ENCODE data around the gene CLCF1. TPM values are rescaled to one million over a fixed set of nuclear protein-coding genes. Genes with fewer than 3 reads are reported as not detected.

The CLCF1 gene
- total and polyA plus RNA-seq, 2 of the 13 experiments (the other 11 are each of a cell fraction or from before 2014, with no cell fraction given): 0.49 to 0.78 TPM

DNA sequence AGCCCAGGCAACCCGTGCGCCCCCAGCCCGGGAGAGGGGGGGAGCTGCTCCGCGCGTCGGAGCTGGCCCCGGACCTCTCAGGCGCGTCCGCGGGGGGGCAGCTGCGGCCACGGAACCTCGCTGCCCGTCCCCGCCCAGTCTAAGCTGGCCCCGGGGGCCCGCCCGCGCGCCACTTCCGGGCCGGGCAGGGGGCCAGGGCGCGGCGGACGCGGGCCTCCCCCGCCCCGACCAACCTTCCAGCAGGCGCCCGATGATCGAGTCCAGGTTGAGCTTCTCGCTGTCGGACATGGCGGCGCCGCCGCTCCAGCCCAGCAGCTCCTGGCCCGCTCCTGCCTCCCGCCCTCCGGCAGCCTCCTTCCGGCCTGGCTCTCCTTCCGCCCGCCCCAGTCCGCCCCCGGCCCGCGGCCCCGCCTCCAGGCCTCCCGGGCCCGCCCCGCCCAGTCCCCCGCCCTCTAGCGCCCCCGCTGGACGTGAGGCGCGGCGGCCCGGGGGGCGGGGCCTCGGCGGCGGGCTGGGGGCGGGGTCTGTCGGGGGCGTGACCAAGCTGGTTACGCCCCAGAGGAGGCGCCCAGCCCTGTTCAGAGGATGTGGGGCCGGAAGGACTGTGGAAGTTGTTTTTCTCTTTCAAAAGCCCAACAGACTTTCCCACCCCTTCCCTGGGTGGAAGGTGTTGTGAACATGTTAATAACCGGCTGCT, 28.2 kb upstream of the CLCF1 start, which contains the start of gene PPP1CA (continued):
- no peak for TF ChIP-seq ZNF891 (CRISPR knock-in tag; IDR thresholded peaks at IDR 0.05)
- TF ChIP-seq, protein P1, sequence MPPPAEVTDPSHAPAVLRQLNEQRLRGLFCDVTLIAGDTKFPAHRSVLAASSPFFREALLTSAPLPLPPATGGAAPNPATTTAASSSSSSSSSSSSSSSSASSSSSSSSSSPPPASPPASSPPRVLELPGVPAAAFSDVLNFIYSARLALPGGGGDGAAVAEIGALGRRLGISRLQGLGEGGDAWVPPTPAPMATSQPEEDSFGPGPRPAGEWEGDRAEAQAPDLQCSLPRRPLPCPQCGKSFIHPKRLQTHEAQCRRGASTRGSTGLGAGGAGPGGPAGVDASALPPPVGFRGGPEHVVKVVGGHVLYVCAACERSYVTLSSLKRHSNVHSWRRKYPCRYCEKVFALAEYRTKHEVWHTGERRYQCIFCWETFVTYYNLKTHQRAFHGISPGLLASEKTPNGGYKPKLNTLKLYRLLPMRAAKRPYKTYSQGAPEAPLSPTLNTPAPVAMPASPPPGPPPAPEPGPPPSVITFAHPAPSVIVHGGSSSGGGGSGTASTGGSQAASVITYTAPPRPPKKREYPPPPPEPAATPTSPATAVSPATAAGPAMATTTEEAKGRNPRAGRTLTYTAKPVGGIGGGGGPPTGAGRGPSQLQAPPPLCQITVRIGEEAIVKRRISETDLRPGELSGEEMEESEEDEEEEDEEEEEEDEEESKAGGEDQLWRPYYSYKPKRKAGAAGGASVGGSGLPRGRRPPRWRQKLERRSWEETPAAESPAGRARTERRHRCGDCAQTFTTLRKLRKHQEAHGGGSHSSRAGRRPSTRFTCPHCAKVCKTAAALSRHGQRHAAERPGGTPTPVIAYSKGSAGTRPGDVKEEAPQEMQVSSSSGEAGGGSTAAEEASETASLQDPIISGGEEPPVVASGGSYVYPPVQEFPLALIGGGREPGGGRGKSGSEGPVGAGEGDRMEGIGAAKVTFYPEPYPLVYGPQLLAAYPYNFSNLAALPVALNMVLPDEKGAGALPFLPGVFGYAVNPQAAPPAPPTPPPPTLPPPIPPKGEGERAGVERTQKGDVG (CRISPR knock-in tag; IDR thresholded peaks at IDR 0.05; ENCODE audit: borderline replicate concordance): no peak
- TF ChIP-seq TCF12 (IDR thresholded peaks at IDR 0.05): no peak
- TF ChIP-seq TCF12 (CRISPR knock-in tag; IDR thresholded peaks at IDR 0.05): no peak; the same call in 1 of the 2 replicates
- TF ChIP-seq CREM (IDR thresholded peaks at IDR 0.05): no peak
- TF ChIP-seq CREM (CRISPR knock-in tag; IDR thresholded peaks at IDR 0.05): no peak
- peak; percentile 65 for TF ChIP-seq PHF8 (CRISPR knock-in tag; IDR thresholded peaks at IDR 0.05)
- no peak for TF ChIP-seq ATF2 (CRISPR knock-in tag; IDR thresholded peaks at IDR 0.05)
- TF ChIP-seq ZNF670 (CRISPR knock-in tag; IDR thresholded peaks at IDR 0.05; ENCODE audit: borderline replicate concordance): no peak
- TF ChIP-seq SP2 (CRISPR knock-in tag; IDR thresholded peaks at IDR 0.05): no peak; the same call in 1 of the 2 replicates
- no peak for TF ChIP-seq ZNF879 (CRISPR knock-in tag; IDR thresholded peaks at IDR 0.05)
- no peak for TF ChIP-seq ZNF709 (CRISPR knock-in tag; IDR thresholded peaks at IDR 0.05)
- TF ChIP-seq RBFOX2 (IDR thresholded peaks at IDR 0.05; ENCODE audit: low read depth, low read length): peak; percentile 88
- TF ChIP-seq, protein P2, sequence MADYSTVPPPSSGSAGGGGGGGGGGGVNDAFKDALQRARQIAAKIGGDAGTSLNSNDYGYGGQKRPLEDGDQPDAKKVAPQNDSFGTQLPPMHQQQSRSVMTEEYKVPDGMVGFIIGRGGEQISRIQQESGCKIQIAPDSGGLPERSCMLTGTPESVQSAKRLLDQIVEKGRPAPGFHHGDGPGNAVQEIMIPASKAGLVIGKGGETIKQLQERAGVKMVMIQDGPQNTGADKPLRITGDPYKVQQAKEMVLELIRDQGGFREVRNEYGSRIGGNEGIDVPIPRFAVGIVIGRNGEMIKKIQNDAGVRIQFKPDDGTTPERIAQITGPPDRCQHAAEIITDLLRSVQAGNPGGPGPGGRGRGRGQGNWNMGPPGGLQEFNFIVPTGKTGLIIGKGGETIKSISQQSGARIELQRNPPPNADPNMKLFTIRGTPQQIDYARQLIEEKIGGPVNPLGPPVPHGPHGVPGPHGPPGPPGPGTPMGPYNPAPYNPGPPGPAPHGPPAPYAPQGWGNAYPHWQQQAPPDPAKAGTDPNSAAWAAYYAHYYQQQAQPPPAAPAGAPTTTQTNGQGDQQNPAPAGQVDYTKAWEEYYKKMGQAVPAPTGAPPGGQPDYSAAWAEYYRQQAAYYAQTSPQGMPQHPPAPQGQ (CRISPR knock-in tag; IDR thresholded peaks at IDR 0.05; ENCODE audit: borderline replicate concordance): no peak
- TF ChIP-seq HBP1 (CRISPR knock-in tag; IDR thresholded peaks at IDR 0.05; ENCODE audit: low read depth): no peak
- no peak for TF ChIP-seq ZNF18 (CRISPR knock-in tag; IDR thresholded peaks at IDR 0.05; ENCODE audit: insufficient replicate concordance)
- TF ChIP-seq AKAP8 (CRISPR knock-in tag; IDR thresholded peaks at IDR 0.05): no peak
- no peak for TF ChIP-seq ZNF572 (CRISPR knock-in tag; IDR thresholded peaks at IDR 0.05)
- peak; percentile 81 for TF ChIP-seq ZFY (CRISPR knock-in tag; IDR thresholded peaks at IDR 0.05)
- no peak for TF ChIP-seq EHMT2 (IDR thresholded peaks at IDR 0.05; ENCODE audit: borderline replicate concordance, low read depth, low read length)

Data from HepG2 (cell line).